GM19023 (cell line): ENCODE results near the gene CDC42BPB.

ENCODE experiments used
- ATAC-seq: cut with Tn5 transposase; IDR thresholded peaks from one replicate; pipeline ENCODE4 v1.9.1; 2021; ENCODE audit warnings: mild to moderate bottlenecking, moderate library complexity; ENCODE audit not compliant: unreplicated experiment

The CDC42BPB gene

GRCh38 chr14:102969901-102970300 is 87.4 kb downstream of the CDC42BPB start:
- ATAC-seq: no peak

- ATAC-seq: no peak
Observed at GRCh38 chr14:102969060-102969791, 88.1 kb downstream of the CDC42BPB start.

GRCh38 chr14:102968306-102968705 is 89.0 kb downstream of the CDC42BPB start:
- ATAC-seq: no peak

GRCh38 chr14:102967506-102967795 is 89.9 kb downstream of the CDC42BPB start:
- no peak for ATAC-seq

GRCh38 chr14:102966681-102967505 is 90.5 kb downstream of the CDC42BPB start:
- ATAC-seq: no peak

- no peak for ATAC-seq
Observed at GRCh38 chr14:102965971-102966655, 91.2 kb downstream of the CDC42BPB start.

- ATAC-seq: no peak
Observed at GRCh38 chr14:102965282-102965681, 92.1 kb downstream of the CDC42BPB start.

- ATAC-seq: no peak
Observed at GRCh38 chr14:102964152-102964730, 93.1 kb downstream of the CDC42BPB start.

GRCh38 chr14:102962111-102962627 is 95.2 kb downstream of the CDC42BPB start:
- no peak for ATAC-seq

GRCh38 chr14:102958461-102958860 is 98.9 kb downstream of the CDC42BPB start:
- no peak for ATAC-seq

- no peak for ATAC-seq
Observed at GRCh38 chr14:102957222-102957621, 100.1 kb downstream of the CDC42BPB start.

- ATAC-seq: no peak
Observed at GRCh38 chr14:102955636-102956408, 101.5 kb downstream of the CDC42BPB start.

GRCh38 chr14:102954081-102954789 is 103.1 kb downstream of the CDC42BPB start:
- no peak for ATAC-seq

GRCh38 chr14:102953100-102953499 is 104.2 kb downstream of the CDC42BPB start:
- ATAC-seq: no peak

- no peak for ATAC-seq
Observed at GRCh38 chr14:102952276-102952675, 105.1 kb downstream of the CDC42BPB start.

GRCh38 chr14:102951799-102952198 is 105.5 kb downstream of the CDC42BPB start:
- ATAC-seq: no peak

- no peak for ATAC-seq
Observed at GRCh38 chr14:102951034-102951433, 106.3 kb downstream of the CDC42BPB start.

GRCh38 chr14:102949801-102950451 is 107.4 kb downstream of the CDC42BPB start:
- no peak for ATAC-seq

GRCh38 chr14:102949062-102949800 is 108.1 kb downstream of the CDC42BPB start:
- ATAC-seq: no peak
